Osteoblast (primary cell): ENCODE results near the gene GFRA1. TPM values are rescaled to one million over a fixed set of nuclear protein-coding genes. Genes with fewer than 3 reads are reported as not detected.

Experiments used
- DNase-seq: peaks from one replicate; pipeline ENCODE4 v3.0.0; 2011; ENCODE audit warnings: low spot score, mixed read lengths; ENCODE audit not compliant: insufficient read length; ENCODE audit errors: missing footprints
- H2AFZ ChIP-seq: 2 replicates; pipeline ENCODE4 v1.6.0; 2011; ENCODE audit warnings: mild to moderate bottlenecking, low read length
- H3K27ac ChIP-seq: 2 replicates; pipeline ENCODE4 v1.5.1; 2011; ENCODE audit warnings: mild to moderate bottlenecking, low read depth, low read length, moderate library complexity
- H3K27me3 ChIP-seq: 2 replicates; pipeline ENCODE4 v1.6.0; 2012; ENCODE audit warnings: mild to moderate bottlenecking, control low read depth, inconsistent platforms, low read length, moderate library complexity; ENCODE audit not compliant: insufficient read depth
- H3K36me3 ChIP-seq: 2 replicates; pipeline ENCODE4 v1.5.1; 2011; ENCODE audit warnings: mild to moderate bottlenecking, low read length, control low read depth, moderate library complexity; ENCODE audit not compliant: insufficient read depth
- H3K4me1 ChIP-seq: 2 replicates; pipeline ENCODE4 v1.5.1; 2011; ENCODE audit warnings: mild to moderate bottlenecking, low read length, control low read depth, moderate library complexity; ENCODE audit not compliant: insufficient read depth
- H3K4me2 ChIP-seq: 2 replicates; pipeline ENCODE4 v1.6.0; 2011; ENCODE audit warnings: mild to moderate bottlenecking, low read length; ENCODE audit not compliant: insufficient read depth
- H3K4me3 ChIP-seq: fragments of 200-600 bp; sonication (generic); 3 replicates; pipeline ENCODE4 v1.5.1; 2012; ENCODE audit warnings: mild to moderate bottlenecking, low read length, inconsistent platforms; ENCODE audit not compliant: insufficient read depth
- H3K79me2 ChIP-seq: 2 replicates; pipeline ENCODE4 v1.6.0; 2012; ENCODE audit warnings: mild to moderate bottlenecking, low read length, control low read depth, inconsistent platforms; ENCODE audit not compliant: insufficient read depth
- H3K9me3 ChIP-seq: 2 replicates; pipeline ENCODE4 v1.5.1; 2011; ENCODE audit warnings: low read depth, low read length, control low read depth
- H4K20me1 ChIP-seq: 2 replicates; pipeline ENCODE4 v1.6.0; 2012; ENCODE audit warnings: mild to moderate bottlenecking, low read length, control low read depth; ENCODE audit not compliant: insufficient read depth
- total RNA-seq: library from RNA; depleted of rRNA; stranded (reverse); fragments of >200 nt; gene quantifications from 2 replicates; pipeline ENCODE4 v1.2.3, GENCODE V29; 2012
- TF ChIP-seq, protein P1 (sequence below): IDR thresholded peaks from 2 replicates; pipeline ENCODE4 v1.5.1; 2011; ENCODE audit warnings: mild to moderate bottlenecking, low read depth, low read length, moderate library complexity; ENCODE audit errors: extremely low read depth

Gene GFRA1
- total RNA-seq, 1 donor = 76.0 TPM

- peak; percentile 93 for DNase-seq
- peaks cover 43% of the 10 kb centered on the region for H3K27me3 ChIP-seq
- peak overlapping the region; percentile 75 for H3K4me3 ChIP-seq
- H3K27ac ChIP-seq = no peak overlapping the region
- peaks cover 13% of the 10 kb centered on the region for H3K4me1 ChIP-seq
- no peaks in the 10 kb centered on the region for H3K36me3 ChIP-seq
- H3K79me2 ChIP-seq = no peaks in the 10 kb centered on the region
- H2AFZ ChIP-seq = peak overlapping the region; percentile 85
- TF ChIP-seq, protein P1, sequence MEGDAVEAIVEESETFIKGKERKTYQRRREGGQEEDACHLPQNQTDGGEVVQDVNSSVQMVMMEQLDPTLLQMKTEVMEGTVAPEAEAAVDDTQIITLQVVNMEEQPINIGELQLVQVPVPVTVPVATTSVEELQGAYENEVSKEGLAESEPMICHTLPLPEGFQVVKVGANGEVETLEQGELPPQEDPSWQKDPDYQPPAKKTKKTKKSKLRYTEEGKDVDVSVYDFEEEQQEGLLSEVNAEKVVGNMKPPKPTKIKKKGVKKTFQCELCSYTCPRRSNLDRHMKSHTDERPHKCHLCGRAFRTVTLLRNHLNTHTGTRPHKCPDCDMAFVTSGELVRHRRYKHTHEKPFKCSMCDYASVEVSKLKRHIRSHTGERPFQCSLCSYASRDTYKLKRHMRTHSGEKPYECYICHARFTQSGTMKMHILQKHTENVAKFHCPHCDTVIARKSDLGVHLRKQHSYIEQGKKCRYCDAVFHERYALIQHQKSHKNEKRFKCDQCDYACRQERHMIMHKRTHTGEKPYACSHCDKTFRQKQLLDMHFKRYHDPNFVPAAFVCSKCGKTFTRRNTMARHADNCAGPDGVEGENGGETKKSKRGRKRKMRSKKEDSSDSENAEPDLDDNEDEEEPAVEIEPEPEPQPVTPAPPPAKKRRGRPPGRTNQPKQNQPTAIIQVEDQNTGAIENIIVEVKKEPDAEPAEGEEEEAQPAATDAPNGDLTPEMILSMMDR = no peak
- no peaks in the 10 kb centered on the region for H4K20me1 ChIP-seq
- no peaks in the 10 kb centered on the region for H3K9me3 ChIP-seq
- H3K4me2 ChIP-seq = peak overlapping the region; percentile 95
These were observed 2.0 kb downstream of the GFRA1 start for GRCh38 chr10:116270771-116271592.

DNA sequence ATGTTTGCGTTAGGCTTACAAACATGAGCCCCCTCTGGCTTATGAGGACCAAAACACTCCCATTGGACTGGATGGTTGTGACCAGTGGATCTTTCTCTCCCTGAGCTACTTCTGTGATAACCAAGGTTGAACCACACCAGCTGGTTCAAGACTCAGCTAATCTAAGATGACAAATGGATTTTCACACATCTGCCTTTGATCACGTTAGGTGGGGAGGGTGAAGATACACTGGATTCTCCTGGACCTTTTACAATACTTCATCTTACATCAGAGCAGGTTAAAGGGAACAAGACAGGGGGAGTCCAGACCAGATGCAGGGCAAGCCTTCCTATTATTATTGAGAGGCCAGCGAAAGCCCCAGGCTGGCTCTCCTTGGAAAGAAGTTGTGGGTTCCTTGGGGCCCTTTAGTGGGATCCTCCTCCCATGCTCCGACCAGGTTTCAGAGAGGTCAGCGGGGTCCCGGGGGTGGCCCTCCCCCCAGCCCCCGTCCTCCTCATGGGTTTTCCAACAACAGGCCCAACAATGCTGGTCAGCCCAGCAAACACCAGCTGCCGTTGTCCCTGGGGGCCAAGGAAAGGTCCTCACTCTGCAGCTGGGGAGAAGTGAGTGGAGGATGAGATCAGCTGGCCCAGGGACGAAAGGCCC lies 2.8 kb downstream of the GFRA1 start:
- Histone ChIP-seq H3K79me2 (no peaks in the 10 kb centered on the region), H3K9me3 (no peaks in the 10 kb centered on the region), H3K4me2 (peak overlapping the region; percentile 95), H3K4me3 (no peak overlapping the region), H4K20me1 (no peaks in the 10 kb centered on the region), H3K27me3 (peaks cover 36% of the 10 kb centered on the region), H3K4me1 (peaks cover 13% of the 10 kb centered on the region), H3K27ac (no peak overlapping the region), H3K36me3 (no peaks in the 10 kb centered on the region), H2AFZ (no peak overlapping the region)
- peak; percentile 80 for DNase-seq
- TF ChIP-seq, protein P1 = no peak

DNA sequence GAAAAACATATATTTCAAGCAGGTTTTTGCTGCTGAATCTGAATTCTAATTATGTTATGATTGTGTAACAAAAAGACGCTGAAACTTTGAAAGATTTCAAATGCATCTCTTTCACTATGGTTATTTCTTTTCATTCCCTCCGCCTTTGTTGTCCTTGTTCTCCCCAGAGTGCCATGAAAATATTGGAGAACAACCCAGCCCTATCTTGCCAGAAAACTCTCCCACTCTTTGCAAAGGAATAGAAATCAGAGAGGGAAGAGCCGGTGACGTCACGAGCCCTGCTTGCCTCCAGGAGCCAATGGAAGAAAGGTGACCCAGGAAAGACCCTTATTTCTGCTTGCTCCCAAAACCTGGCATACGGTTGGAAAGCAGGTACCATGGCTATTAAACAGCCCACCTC lies 3.4 kb downstream of the GFRA1 start:
- Histone ChIP-seq H4K20me1 (no peaks in the 10 kb centered on the region), H3K4me3 (no peak overlapping the region), H3K79me2 (no peaks in the 10 kb centered on the region), H3K36me3 (no peaks in the 10 kb centered on the region), H3K4me1 (peaks cover 13% of the 10 kb centered on the region), H2AFZ (no peak overlapping the region), H3K4me2 (no peak overlapping the region), H3K9me3 (no peaks in the 10 kb centered on the region), H3K27ac (no peak overlapping the region), H3K27me3 (peaks cover 31% of the 10 kb centered on the region)
- DNase-seq = peak; percentile 71
- TF ChIP-seq, protein P1 = no peak

- no peaks in the 10 kb centered on the region for H3K9me3 ChIP-seq
- peaks cover 11% of the 10 kb centered on the region for H3K4me1 ChIP-seq
- no peaks in the 10 kb centered on the region for H3K79me2 ChIP-seq
- no peaks in the 10 kb centered on the region for H3K36me3 ChIP-seq
- no peak overlapping the region for H3K4me2 ChIP-seq
- no peaks in the 10 kb centered on the region for H4K20me1 ChIP-seq
- TF ChIP-seq, protein P1 = no peak
- peaks cover 24% of the 10 kb centered on the region for H3K27me3 ChIP-seq
- no peak overlapping the region for H2AFZ ChIP-seq
- DNase-seq = peak; percentile 63
- H3K27ac ChIP-seq = no peak overlapping the region
- no peak overlapping the region for H3K4me3 ChIP-seq
These were observed 4.0 kb downstream of the GFRA1 start for GRCh38 chr10:116268976-116269375.
